HepG2 (cell line): ENCODE results near the gene PRKD2. TPM values are rescaled to one million over a fixed set of nuclear protein-coding genes. Genes with fewer than 3 reads are reported as not detected.

Experiments
- ATAC-seq: fragments of 200-7000 bp; cut with Tn5 transposase; 3 replicates; pipeline ENCODE4 v1.9.1; 2020; ENCODE audit warnings: mild to moderate bottlenecking, moderate library complexity
- BruUV-seq: library from RNA; stranded (reverse); fragments of 400-500 nt; replicated peaks from 2 replicates; lab custom pipeline; 2021; lab: Mats Ljungman, UMichigan
- CTCF ChIA-PET: fragments of 300-600 bp; formaldehyde crosslinking; extraction: SDS; loops from one replicate; lab custom pipeline; 2021; ENCODE audit warnings: low total read pairs, inconsistent platforms, low intra/inter-chr PET ratio; lab: Yijun Ruan, JAX
- POLR2A ChIA-PET: fragments of 350-600 bp; sonication (Branson Sonifier 250); formaldehyde crosslinking; loops from one replicate; lab custom pipeline; 2020; ENCODE audit warnings: antibody characterized with exemption, inconsistent platforms; lab: Yijun Ruan, JAX
- DNase-seq: peaks from one replicate; pipeline ENCODE4 v3.0.0-alpha.2; 2015; ENCODE audit warnings: low spot score
- FAIRE-seq: peaks from 3 replicates; lab custom pipeline; 2011; peaks lifted over from hg19 to GRCh38; lab: Jason Lieb, UNC
- H2AFZ ChIP-seq: one replicate; pipeline ENCODE4 v1.6.1; 2011; ENCODE audit warnings: low read length, inconsistent platforms
- H3K27ac ChIP-seq: fragments of 300-600 bp; 3 replicates; pipeline ENCODE4 v1.8.0; 2011; ENCODE audit warnings: mixed run types, mild to moderate bottlenecking, mixed read lengths, low read length, inconsistent platforms; ENCODE audit not compliant: insufficient read depth; ENCODE audit errors: extremely low read length
- H3K27me3 ChIP-seq, 2 experiments: fragments of 200-600 bp in 1 of 2; 2 replicates in 1 of 2; 3 replicates in 1 of 2; pipeline versions ENCODE4 v1.6.0 to v1.8.0; 2011; ENCODE audit warnings: low read length in 2 of 2, mild to moderate bottlenecking in 2 of 2, moderate library complexity in 2 of 2, inconsistent platforms in 1 of 2; ENCODE audit not compliant: insufficient read depth in 2 of 2, control insufficient read depth in 1 of 2
- H3K36me3 ChIP-seq, 2 experiments: fragments of 200-600 bp in 1 of 2; replicated peaks in 1 of 2; 2 replicates in 1 of 2; 3 replicates in 1 of 2; pipeline versions ENCODE4 v1.5.1 to v1.8.0; 2011; ENCODE audit warnings: low read length in 2 of 2, inconsistent platforms in 1 of 2; ENCODE audit not compliant: insufficient read depth in 2 of 2, control insufficient read depth in 1 of 2
- H3K4me1 ChIP-seq: 2 replicates; pipeline ENCODE4 v1.5.1; 2012; ENCODE audit warnings: low read length, inconsistent platforms; ENCODE audit not compliant: insufficient read depth
- H3K4me2 ChIP-seq: 2 replicates; pipeline ENCODE4 v1.6.0; 2011; ENCODE audit warnings: low read depth, low read length, inconsistent platforms
- H3K4me3 ChIP-seq, 3 experiments: fragments of 200-600 bp in 1 of 3; sonication (generic), shearing (Covaris generic) in 1 of 3; replicated peaks in 1 of 3; 2 replicates each; pipeline ENCODE4 v1.5.1; 2011 to 2016; ENCODE audit warnings: low read length in 3 of 3, inconsistent platforms in 2 of 3, low read depth in 2 of 3, mild to moderate bottlenecking in 2 of 3, control low read depth in 1 of 3, mixed read lengths in 1 of 3; ENCODE audit not compliant: insufficient read depth in 1 of 3
- H3K79me2 ChIP-seq: one replicate; pipeline ENCODE4 v1.6.1; 2011; ENCODE audit warnings: low read length, inconsistent platforms; ENCODE audit not compliant: insufficient read depth
- H3K9ac ChIP-seq: 2 replicates; pipeline ENCODE4 v1.6.0; 2011; ENCODE audit warnings: mild to moderate bottlenecking, low read depth, low read length, inconsistent platforms; ENCODE audit not compliant: insufficient read depth
- H3K9me3 ChIP-seq: 2 replicates; pipeline ENCODE4 v1.5.1; 2012; ENCODE audit warnings: mild to moderate bottlenecking, low read length
- H4K20me1 ChIP-seq: 2 replicates; pipeline ENCODE4 v1.6.0; 2011; ENCODE audit warnings: inconsistent platforms, mild to moderate bottlenecking, low read length, moderate library complexity; ENCODE audit not compliant: insufficient read depth
- AHDC1 ChIP-seq: sonication (generic); formaldehyde crosslinking; IDR thresholded peaks from 2 replicates; pipeline ENCODE4 v1.5.1; 2020; ENCODE audit warnings: mild to moderate bottlenecking, missing genetic modification reagents, borderline replicate concordance
- BATF2 ChIP-seq: sonication (generic); formaldehyde crosslinking; IDR thresholded peaks from 2 replicates; pipeline ENCODE4 v1.8.0; 2022; ENCODE audit warnings: mild to moderate bottlenecking, missing genetic modification reagents, moderate library complexity
- HMG20A ChIP-seq: IDR thresholded peaks from 2 replicates; pipeline ENCODE4 v1.6.1; 2016; ENCODE audit warnings: borderline replicate concordance
- HNF4A ChIP-seq: sonication (generic); formaldehyde crosslinking; IDR thresholded peaks from 2 replicates; pipeline ENCODE4 v1.4.0; 2020; ENCODE audit warnings: missing genetic modification reagents
- HOXA5 ChIP-seq: sonication (generic); formaldehyde crosslinking; IDR thresholded peaks from 2 replicates; pipeline ENCODE4 v1.4.0; 2020; ENCODE audit warnings: missing genetic modification reagents
- HOXA9 ChIP-seq: sonication (generic); formaldehyde crosslinking; IDR thresholded peaks from 2 replicates; pipeline ENCODE4 v1.8.1; 2022; ENCODE audit warnings: missing genetic modification reagents, mild to moderate bottlenecking, moderate library complexity, borderline replicate concordance
- MXD4 ChIP-seq: IDR thresholded peaks from 2 replicates; pipeline ENCODE4 v1.6.1; 2016; ENCODE audit warnings: mild to moderate bottlenecking, missing biosample characterization, missing genetic modification reagents
- NR2F2 ChIP-seq: IDR thresholded peaks from 2 replicates; pipeline ENCODE4 v1.6.1; 2012; ENCODE audit warnings: low read depth, inconsistent platforms, borderline replicate concordance
- STAT5B ChIP-seq: sonication (generic); formaldehyde crosslinking; IDR thresholded peaks from 2 replicates; pipeline ENCODE4 v1.4.0; 2020; ENCODE audit warnings: missing genetic modification reagents
- TOPORS ChIP-seq: sonication (generic); formaldehyde crosslinking; IDR thresholded peaks from 2 replicates; pipeline ENCODE4 v1.8.0; 2023; ENCODE audit warnings: mild to moderate bottlenecking, missing genetic modification reagents
- ZBTB8A ChIP-seq: sonication (generic); formaldehyde crosslinking; IDR thresholded peaks from 2 replicates; pipeline ENCODE4 v1.4.0; 2020; ENCODE audit warnings: mild to moderate bottlenecking, low read depth, missing genetic modification reagents, borderline replicate concordance
- ZFP90 ChIP-seq: sonication (generic); formaldehyde crosslinking; IDR thresholded peaks from 2 replicates; pipeline ENCODE4 v1.8.0; 2022; ENCODE audit warnings: missing genetic modification reagents, mild to moderate bottlenecking, inconsistent platforms, borderline replicate concordance
- ZNF282 ChIP-seq: fragments of 450-650 bp; IDR thresholded peaks from 2 replicates; pipeline ENCODE4 v1.6.1; 2018; ENCODE audit not compliant: partially characterized antibody
- ZNF569 ChIP-seq: sonication (generic); formaldehyde crosslinking; IDR thresholded peaks from 2 replicates; pipeline ENCODE4 v1.5.0; 2020; ENCODE audit warnings: mild to moderate bottlenecking, missing genetic modification reagents, moderate library complexity, borderline replicate concordance
- ZNF570 ChIP-seq: sonication (generic); formaldehyde crosslinking; IDR thresholded peaks from 2 replicates; pipeline ENCODE4 v1.4.0; 2020; ENCODE audit warnings: mild to moderate bottlenecking, missing genetic modification reagents, borderline replicate concordance
- ZNF761 ChIP-seq: sonication (generic); formaldehyde crosslinking; conservative IDR thresholded peaks from 2 replicates; pipeline ENCODE4 v1.4.0; 2020; ENCODE audit warnings: mild to moderate bottlenecking, missing genetic modification reagents
- WGBS: methylation state at CpG from one replicate; pipeline ENCODE4 v1.1.6; 2017; ENCODE audit warnings: low lambda C conversion rate; 5-methylcytosine and 5-hydroxymethylcytosine counted together
- in situ Hi-C: cut with HindIII; loops from 2 replicates; pipeline ENCODE4 v1.10.0; 2017; ENCODE audit warnings: low pct_unique_long_range_greater_than_20kb; ENCODE audit not compliant: extremely low pct_ligation_motif_present
- intact Hi-C: fragments of 100-400 bp; cut with micrococcal nuclease; formaldehyde crosslinking; loops from one replicate; pipeline ENCODE4 v1.10.0; 2022; ENCODE audit not compliant: unreplicated experiment
- polyA plus RNA-seq, 8 experiments: library from polyadenylated mRNA; depleted of rRNA in 3 of 8; stranded (reverse) in 7 of 8; unstranded in 1 of 8; fragments of >200 nt; fragmentation: Illumina TruSeq in 4 of 8; extraction: Trizol in 4 of 8; gene quantifications; 2 replicates each; pipeline versions ENCODE4 v1.2.1 to v1.2.3, GENCODE V29; 2011 to 2016; ENCODE audit warnings: low read depth in 4 of 8, missing spikeins in 1 of 8, mixed read lengths in 1 of 8; ENCODE audit not compliant: insufficient read depth in 1 of 8
- total RNA-seq, 5 experiments: library from RNA; depleted of rRNA; stranded (reverse); fragments of >200 nt; fragmentation: Illumina TruSeq; extraction: Trizol; gene quantifications; 2 replicates each; pipeline ENCODE4 v1.2.3, GENCODE V29; 2016; ENCODE audit warnings: low read depth in 1 of 5

Gene PRKD2
- total and polyA plus RNA-seq, 2 of the 13 experiments (the other 11 are each of a cell fraction or from before 2014, with no cell fraction given), result 6.7 to 7.3 TPM

GRCh38 chr19:46639358-46640182 is 77.3 kb downstream of the PRKD2 start (continued):
- no peak for TF ChIP-seq AHDC1 (CRISPR knock-in tag)
- TF ChIP-seq ZBTB8A (CRISPR knock-in tag), result no peak
- TF ChIP-seq, all 625 proteins: peak for 3

GRCh38 chr19:46637224-46637623 is 79.7 kb downstream of the PRKD2 start:
- no peaks in the 10 kb centered on the region for H3K36me3 ChIP-seq
- no peak overlapping the region for H2AFZ ChIP-seq
- no peaks in the 10 kb centered on the region for H4K20me1 ChIP-seq
- peaks cover 6 to 60% of the 10 kb centered on the region in 2 experiments; a peak in 4 of 5 replicates for H3K27me3 ChIP-seq
- peaks cover 23% of the 10 kb centered on the region for H3K4me1 ChIP-seq
- H3K79me2 ChIP-seq, result no peaks in the 10 kb centered on the region
- BruUV-seq, result no TSS peak
- POLR2A ChIA-PET, result no interaction called here
- no peak overlapping the region for H3K4me3 ChIP-seq
- ATAC-seq, result no peak
- DNase-seq, result no peak
- no peak overlapping the region for H3K4me2 ChIP-seq
- WGBS, result 42% methylated on average over 14 of the region's 14 CpGs
- in situ Hi-C loops (no loop called here), intact Hi-C loops (no loop called here)
- no peak for FAIRE-seq
- H3K9ac ChIP-seq, result no peak overlapping the region
- no peak overlapping the region for H3K27ac ChIP-seq
- CTCF ChIA-PET, result no interaction called here
- H3K9me3 ChIP-seq, result no peaks in the 10 kb centered on the region
- no peak for TF ChIP-seq BATF2 (CRISPR knock-in tag)
- TF ChIP-seq HOXA5 (CRISPR knock-in tag), result no peak
- no peak for TF ChIP-seq HMG20A (CRISPR knock-in tag)
- no peak for TF ChIP-seq ZNF570 (CRISPR knock-in tag)
- TF ChIP-seq ZNF761 (CRISPR knock-in tag), result no peak
- no peak for TF ChIP-seq ZNF282
- TF ChIP-seq MXD4 (CRISPR knock-in tag), result no peak
- TF ChIP-seq STAT5B (CRISPR knock-in tag), result no peak
- TF ChIP-seq ZNF569 (CRISPR knock-in tag), result no peak
- no peak for TF ChIP-seq HOXA9 (CRISPR knock-in tag)
- no peak for TF ChIP-seq HNF4A (CRISPR knock-in tag)
- TF ChIP-seq TOPORS, result no peak
- no peak for TF ChIP-seq ZFP90
- TF ChIP-seq NR2F2, result no peak
